ENCODE data around the gene STARD3.
A peak's percentile ranks its signal among the peaks of the same experiment; 100 is the strongest.

DNA sequence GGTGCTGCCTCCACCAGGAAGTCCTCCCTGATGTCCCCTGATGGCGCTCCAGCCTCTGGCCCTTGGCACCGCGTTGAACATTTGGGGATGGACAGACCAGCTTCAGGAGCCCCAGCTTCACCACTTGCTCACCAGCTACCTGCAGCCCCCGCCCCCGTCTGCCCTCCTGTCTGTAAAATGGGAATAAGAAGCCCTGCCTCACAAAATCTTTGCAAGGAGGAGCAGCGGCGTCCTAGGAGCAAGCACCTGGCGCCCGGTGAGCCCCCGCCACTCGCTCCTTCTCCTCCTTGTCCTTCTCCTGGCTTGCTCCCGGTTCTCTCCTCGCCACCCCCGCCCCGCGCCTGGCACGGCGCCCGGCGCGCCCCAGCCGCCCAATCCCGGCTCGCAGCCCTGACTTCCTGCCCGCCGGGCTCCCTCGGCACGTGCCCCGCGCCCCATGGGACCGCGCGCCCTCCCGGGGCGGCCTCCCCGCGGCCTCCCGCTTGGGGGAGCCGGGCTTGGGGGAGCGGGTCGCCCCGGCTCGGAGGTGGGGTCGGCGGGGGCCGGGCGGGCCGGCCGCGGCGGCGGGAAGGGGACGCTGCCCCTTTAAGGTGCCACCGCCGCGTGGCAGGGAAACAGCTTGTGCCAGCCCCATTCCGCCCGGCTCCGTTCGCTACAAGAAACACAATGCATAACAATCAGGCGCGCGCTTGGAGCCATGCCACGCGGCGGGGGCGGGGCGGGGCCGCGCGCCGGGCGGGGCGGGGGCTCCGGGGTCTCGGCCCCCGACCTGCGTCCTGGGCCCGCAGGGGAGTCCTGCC, 19.3 kb upstream of the STARD3 start:
- TF ChIP-seq, protein P1, sequence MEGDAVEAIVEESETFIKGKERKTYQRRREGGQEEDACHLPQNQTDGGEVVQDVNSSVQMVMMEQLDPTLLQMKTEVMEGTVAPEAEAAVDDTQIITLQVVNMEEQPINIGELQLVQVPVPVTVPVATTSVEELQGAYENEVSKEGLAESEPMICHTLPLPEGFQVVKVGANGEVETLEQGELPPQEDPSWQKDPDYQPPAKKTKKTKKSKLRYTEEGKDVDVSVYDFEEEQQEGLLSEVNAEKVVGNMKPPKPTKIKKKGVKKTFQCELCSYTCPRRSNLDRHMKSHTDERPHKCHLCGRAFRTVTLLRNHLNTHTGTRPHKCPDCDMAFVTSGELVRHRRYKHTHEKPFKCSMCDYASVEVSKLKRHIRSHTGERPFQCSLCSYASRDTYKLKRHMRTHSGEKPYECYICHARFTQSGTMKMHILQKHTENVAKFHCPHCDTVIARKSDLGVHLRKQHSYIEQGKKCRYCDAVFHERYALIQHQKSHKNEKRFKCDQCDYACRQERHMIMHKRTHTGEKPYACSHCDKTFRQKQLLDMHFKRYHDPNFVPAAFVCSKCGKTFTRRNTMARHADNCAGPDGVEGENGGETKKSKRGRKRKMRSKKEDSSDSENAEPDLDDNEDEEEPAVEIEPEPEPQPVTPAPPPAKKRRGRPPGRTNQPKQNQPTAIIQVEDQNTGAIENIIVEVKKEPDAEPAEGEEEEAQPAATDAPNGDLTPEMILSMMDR (IDR thresholded peaks at IDR 0.05) = no peak
- peak in 1 of 2 donors; percentile 13 for TF ChIP-seq POLR2A (IDR thresholded peaks at IDR 0.05)
